ENCODE data around the gene CLIP3. TPM values are rescaled to one million over a fixed set of nuclear protein-coding genes. Genes with fewer than 3 reads are reported as not detected.
A peak's percentile ranks its signal among the peaks of the same experiment; 100 is the strongest.

CLIP3 gene
- total and polyA plus RNA-seq, 2 donors (not counting 1 experiment from before 2014, with no cell fraction given) = 0.42 to 1.3 TPM

- H3K79me2 ChIP-seq (ENCODE audit: control insufficient read depth, insufficient read depth, low read length) = peaks cover 9% of the 10 kb centered on the region
- intact Hi-C loops (cut with micrococcal nuclease) = no loop called here
- no peaks in the 10 kb centered on the region for H3K9me3 Mint-ChIP-seq (ENCODE audit: insufficient read depth)
- TF ChIP-seq EZH2 (IDR thresholded peaks at IDR 0.05; ENCODE audit: borderline replicate concordance, insufficient read depth, low read depth, low read length, poor library complexity, severe bottlenecking) (no peak), CTCF (IDR thresholded peaks at IDR 0.05) (no peak)
- H3K4me2 ChIP-seq (replicated peaks; ENCODE audit: low read depth, low read length, poor library complexity, severe bottlenecking) = peak overlapping the region; percentile 83
- H4K20me1 ChIP-seq (ENCODE audit: control insufficient read depth, insufficient read depth, low read length, poor library complexity, severe bottlenecking) = no peaks in the 10 kb centered on the region
- POLR2A ChIA-PET = no interaction called here
- H3K9me3 ChIP-seq (ENCODE audit: control extremely low read depth in 1 of 3, control insufficient read depth in 2 of 3, insufficient read depth in 1 of 3, low read length in 2 of 3) = no peaks in the 10 kb centered on the region
- no peak overlapping the region for H3K27ac Mint-ChIP-seq
- H2AFZ ChIP-seq (ENCODE audit: insufficient read depth, low read depth, low read length, poor library complexity, severe bottlenecking) = peak overlapping the region; percentile 59
- H3K4me3 Mint-ChIP-seq = peak overlapping the region; percentile 61
- 69% methylated on average over 14 of the region's 15 CpGs for WGBS (ENCODE audit: insufficient coverage)
- H3K27ac ChIP-seq (ENCODE audit: low read length in 2 of 2) = no peak overlapping the region
- H3K4me1 ChIP-seq (ENCODE audit: control insufficient read depth in 2 of 2, insufficient read depth in 2 of 2, low read length in 2 of 2) = peaks cover 18 to 25% of the 10 kb centered on the region in 2 donors
- H3K9ac ChIP-seq (ENCODE audit: low read length) = peak overlapping the region; percentile 50
- peaks cover 0 to 12% (median 1%) of the 10 kb centered on the region in 4 experiments for H3K27me3 ChIP-seq (replicated peaks in 1 of 4; ENCODE audit: control extremely low read depth in 1 of 4, control insufficient read depth in 3 of 4, insufficient read depth in 4 of 4, low read length in 3 of 4)
- no peaks in the 10 kb centered on the region for H3K27me3 Mint-ChIP-seq
- DNase-seq = no peak
- H3K36me3 ChIP-seq (replicated peaks in 1 of 2; ENCODE audit: control extremely low read depth in 1 of 2, control insufficient read depth in 1 of 2, extremely low read depth in 1 of 2, insufficient read depth in 2 of 2, low read length in 1 of 2) = no peaks in the 10 kb centered on the region
- ATAC-seq (ENCODE audit: low read depth) = no peak
- H3K4me3 ChIP-seq (ENCODE audit: control extremely low read depth in 1 of 5, extremely low read depth in 1 of 5, insufficient read depth in 1 of 5, low read depth in 2 of 5, low read length in 4 of 5) = peak overlapping the region in 3 of 5 experiments; percentile 29 to 36 (median 35)
- peaks cover 27% of the 10 kb centered on the region for H3K4me1 Mint-ChIP-seq
- CTCF ChIA-PET = no interaction called here
These were observed 22.9 kb downstream of the CLIP3 start for GRCh38 chr19:36009633-36010379.

GRCh38 chr19:36009220-36009619 lies 23.5 kb downstream of the CLIP3 start:
- no peak for ATAC-seq (ENCODE audit: low read depth)
- Histone ChIP-seq H2AFZ (ENCODE audit: insufficient read depth, low read depth, low read length, poor library complexity, severe bottlenecking) (peak overlapping the region; percentile 59), H3K4me3 (ENCODE audit: control extremely low read depth in 1 of 5, extremely low read depth in 1 of 5, insufficient read depth in 1 of 5, low read depth in 2 of 5, low read length in 4 of 5) (peak overlapping the region in 3 of 5 experiments; percentile 29 to 36 (median 35))

More at GRCh38 chr19:36009220-36009619, 23.5 kb downstream of the CLIP3 start:
- Histone ChIP-seq H3K79me2 (ENCODE audit: control insufficient read depth, insufficient read depth, low read length) (peaks cover 11% of the 10 kb centered on the region), H3K9ac (ENCODE audit: low read length) (peak overlapping the region; percentile 50), H4K20me1 (ENCODE audit: control insufficient read depth, insufficient read depth, low read length, poor library complexity, severe bottlenecking) (no peaks in the 10 kb centered on the region), H3K4me1 (ENCODE audit: control insufficient read depth in 2 of 2, insufficient read depth in 2 of 2, low read length in 2 of 2) (peaks cover 15 to 20% of the 10 kb centered on the region in 2 donors), H3K36me3 (replicated peaks in 1 of 2; ENCODE audit: control extremely low read depth in 1 of 2, control insufficient read depth in 1 of 2, extremely low read depth in 1 of 2, insufficient read depth in 2 of 2, low read length in 1 of 2) (no peaks in the 10 kb centered on the region), H3K9me3 (ENCODE audit: control extremely low read depth in 1 of 3, control insufficient read depth in 2 of 3, insufficient read depth in 1 of 3, low read length in 2 of 3) (no peaks in the 10 kb centered on the region), H3K27me3 (replicated peaks in 1 of 4; ENCODE audit: control extremely low read depth in 1 of 4, control insufficient read depth in 3 of 4, insufficient read depth in 4 of 4, low read length in 3 of 4) (peaks cover 0 to 12% (median 1%) of the 10 kb centered on the region in 4 experiments), H3K4me2 (replicated peaks; ENCODE audit: low read depth, low read length, poor library complexity, severe bottlenecking) (peak overlapping the region; percentile 83), H3K27ac (ENCODE audit: low read length in 2 of 2) (no peak overlapping the region)
- peaks cover 22% of the 10 kb centered on the region for H3K4me1 Mint-ChIP-seq
- ChIA-PET CTCF (no interaction called here), POLR2A (no interaction called here)
- 3% methylated on average over 50 of the region's 50 CpGs for WGBS (ENCODE audit: insufficient coverage)
- intact Hi-C loops (cut with micrococcal nuclease) = no loop called here
- no peak for TF ChIP-seq EZH2 (IDR thresholded peaks at IDR 0.05; ENCODE audit: borderline replicate concordance, insufficient read depth, low read depth, low read length, poor library complexity, severe bottlenecking)
- no peak for TF ChIP-seq CTCF (IDR thresholded peaks at IDR 0.05)
- no peaks in the 10 kb centered on the region for H3K27me3 Mint-ChIP-seq
- no peaks in the 10 kb centered on the region for H3K9me3 Mint-ChIP-seq (ENCODE audit: insufficient read depth)
- peak overlapping the region; percentile 61 for H3K4me3 Mint-ChIP-seq
- H3K27ac Mint-ChIP-seq = no peak overlapping the region
- DNase-seq = peak; percentile 45

All from B cell (primary cell).